ENCODE results near the gene ECSCR. TPM values are rescaled to one million over a fixed set of nuclear protein-coding genes. Genes with fewer than 3 reads are reported as not detected.

The ECSCR gene
- polyA plus RNA-seq, 12 donors: 19.1 to 53.2 (median 34.0) TPM; not detected in 1

DNA sequence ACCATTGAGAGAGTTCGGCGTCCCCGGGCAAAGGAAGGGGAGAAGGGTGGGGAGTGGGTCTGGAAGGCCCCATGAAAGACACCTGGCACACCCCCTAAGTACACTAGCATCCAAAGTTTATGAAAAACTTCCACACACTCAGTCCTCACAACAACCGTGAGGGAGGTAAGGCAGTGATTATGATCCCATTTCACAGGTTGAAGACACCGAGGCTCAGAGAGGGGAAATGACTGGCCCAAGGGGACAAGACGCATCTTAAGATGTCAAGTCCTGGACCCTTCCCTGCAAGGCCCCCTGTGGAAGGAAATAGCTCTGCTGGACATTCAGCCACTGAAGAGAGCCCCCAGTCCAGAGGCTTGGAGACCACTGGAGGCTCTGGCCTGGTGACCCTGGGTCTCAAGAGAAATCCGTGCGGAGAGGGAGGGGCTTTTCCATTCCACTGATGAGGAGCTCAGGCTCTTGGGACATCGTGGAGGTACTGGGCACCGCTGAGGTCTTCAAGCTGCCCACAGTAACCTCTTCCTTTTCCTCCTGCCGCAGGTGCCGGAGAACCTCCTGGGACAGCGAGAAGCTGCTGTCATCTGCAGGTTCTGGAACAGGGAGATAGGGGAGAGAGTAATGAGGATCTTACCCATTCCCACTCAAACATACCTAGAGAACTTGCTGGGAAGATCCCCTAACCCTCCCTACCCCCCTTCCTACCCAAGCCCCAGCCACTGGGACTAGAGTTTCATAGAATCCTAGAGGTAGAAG, 13.5 kb upstream of the ECSCR start:
- no peak for DNase-seq

DNA sequence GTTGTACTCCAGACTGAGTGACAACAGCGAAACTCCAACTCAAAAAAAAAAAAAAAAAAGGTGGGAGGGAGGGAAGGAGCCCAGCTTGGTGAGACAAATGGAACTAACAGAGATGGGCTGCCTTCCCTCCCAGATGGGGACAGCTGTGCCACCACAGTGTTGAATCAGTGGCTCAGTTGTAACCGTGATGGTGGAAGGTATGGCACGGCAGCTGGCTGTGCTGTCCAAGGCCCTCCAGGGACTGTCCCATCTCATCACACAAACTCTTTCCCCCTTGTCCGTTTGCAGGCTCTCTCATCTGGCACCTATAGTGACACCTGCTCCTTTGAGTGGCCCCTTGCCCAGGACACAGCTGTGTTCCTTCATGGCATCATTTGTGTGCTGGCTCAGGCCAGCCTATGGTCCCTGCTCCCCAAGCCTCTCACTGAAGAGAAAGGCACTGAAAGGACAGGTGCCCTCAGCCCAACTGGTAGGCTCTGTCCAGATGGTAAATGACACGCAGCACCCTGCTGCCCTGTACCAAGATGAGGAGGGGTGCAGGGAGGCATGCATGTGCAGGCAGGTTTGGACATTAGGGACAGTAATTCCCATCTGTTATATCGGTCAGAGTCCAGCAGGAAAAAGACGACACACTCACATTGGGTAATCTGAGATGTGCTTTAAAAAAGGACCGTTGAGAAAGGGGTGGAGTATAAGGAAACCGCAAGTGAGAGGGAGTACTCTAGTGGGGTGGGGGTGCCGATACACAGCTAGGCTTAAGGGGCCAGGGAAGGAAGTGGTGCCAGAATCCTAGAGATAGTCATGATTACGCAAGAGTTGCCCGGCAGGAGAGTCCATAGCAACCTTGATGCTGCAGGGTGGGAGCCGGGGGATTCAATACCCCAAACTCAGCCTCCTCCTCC, 12.6 kb upstream of the ECSCR start:
- peak; percentile 28 for DNase-seq

DNA sequence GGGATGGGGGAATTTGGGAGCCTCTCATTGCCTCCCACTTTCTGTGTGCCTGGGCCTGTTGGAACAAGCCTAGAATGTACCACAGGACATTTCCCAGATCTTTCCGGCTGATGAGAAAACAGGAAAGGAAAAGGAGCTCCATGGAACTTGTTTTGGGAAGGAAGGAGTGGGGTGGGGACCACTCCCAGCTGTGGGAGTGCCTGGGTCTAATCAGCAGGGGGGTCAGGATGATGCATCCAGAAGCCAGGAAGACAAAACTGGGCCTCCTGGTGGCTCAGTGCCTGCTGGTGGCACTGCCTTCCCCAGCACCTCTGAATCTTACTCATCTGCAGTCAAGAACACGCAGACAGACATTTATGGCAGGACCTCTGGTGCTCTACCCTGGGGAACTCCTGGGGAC, 11.0 kb upstream of the ECSCR start:
- DNase-seq: no peak

DNA sequence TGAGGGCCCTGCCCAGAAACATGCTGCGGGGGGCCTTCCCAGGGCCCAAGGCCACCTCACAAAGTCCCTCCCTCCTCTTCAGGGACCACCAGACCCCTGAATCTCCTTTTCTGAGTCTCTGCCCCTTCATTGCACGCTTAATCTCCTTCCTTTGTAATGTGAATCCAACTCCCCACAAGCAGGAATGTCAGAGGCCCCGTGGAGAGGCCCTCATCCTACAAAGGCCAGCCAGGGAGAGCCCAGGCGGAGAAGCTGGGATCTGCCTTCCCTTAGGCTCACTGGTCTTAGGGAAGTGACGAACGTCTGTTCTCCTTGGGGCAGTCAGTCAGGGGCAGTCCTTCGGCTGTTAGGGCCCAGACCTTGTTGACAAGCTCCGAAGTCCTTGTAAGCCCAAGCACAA, 10.6 kb upstream of the ECSCR start:
- DNase-seq: peak; percentile 28

DNA sequence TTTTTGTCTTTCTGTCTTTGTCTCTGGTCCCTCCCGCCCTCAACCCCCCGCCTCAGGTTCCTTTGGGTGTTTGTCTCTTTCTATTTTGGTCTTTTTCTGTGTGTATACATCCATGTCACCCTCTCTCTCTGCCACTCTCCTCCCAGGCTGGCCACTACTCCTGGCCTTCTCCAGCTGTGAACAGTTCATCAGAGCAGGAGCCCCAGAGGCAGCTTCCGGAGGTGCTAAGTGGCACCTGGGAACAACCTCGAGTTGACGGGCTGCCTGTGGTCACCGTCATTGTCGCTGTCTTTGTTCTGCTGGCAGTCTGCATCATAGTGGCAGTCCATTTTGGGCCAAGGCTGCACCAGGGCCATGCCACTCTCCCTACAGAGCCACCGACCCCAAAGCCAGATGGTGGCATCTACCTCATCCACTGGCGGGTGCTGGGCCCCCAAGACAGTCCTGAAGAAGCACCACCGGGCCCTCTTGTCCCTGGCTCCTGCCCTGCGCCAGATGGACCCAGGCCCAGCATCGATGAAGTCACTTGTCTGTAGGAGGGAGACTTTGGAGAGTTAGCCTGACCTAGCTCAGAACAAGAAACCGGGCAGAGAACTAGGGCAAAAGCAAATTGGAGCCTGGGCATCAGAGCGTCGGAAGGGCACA, 10.0 kb upstream of the ECSCR start:
- DNase-seq: no peak

DNA sequence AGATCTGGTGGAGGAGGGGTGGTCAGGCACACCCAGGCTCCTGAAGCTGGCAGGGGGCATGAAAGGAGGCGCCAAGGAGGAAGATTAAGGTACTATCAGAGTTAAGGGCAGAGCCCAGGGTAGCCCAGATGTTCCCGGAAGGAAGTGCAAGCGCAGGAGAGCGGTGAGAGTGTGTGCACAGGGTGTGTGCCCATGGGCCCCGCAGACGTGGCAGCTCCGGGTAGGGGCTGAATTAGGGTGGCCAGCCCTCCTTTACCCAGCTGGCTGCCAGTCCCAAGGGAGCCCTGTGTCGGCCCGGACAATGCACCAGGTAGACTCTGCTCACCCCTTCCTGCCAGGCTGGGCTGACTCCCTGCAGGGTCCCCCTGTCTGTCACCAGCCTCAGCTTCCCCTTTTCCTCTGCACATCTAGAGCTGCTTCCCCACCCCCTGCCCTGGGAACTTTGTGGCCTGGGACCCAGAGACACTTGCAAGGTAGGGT, 8.3 kb upstream of the ECSCR start, which contains the start of gene SMIM33:
SMIM33 (plus strand) TSS at position 184 of the 480 bp plus-strand sequence; CDS start at position 302, 118 bp downstream.
- DNase-seq: no peak

DNA sequence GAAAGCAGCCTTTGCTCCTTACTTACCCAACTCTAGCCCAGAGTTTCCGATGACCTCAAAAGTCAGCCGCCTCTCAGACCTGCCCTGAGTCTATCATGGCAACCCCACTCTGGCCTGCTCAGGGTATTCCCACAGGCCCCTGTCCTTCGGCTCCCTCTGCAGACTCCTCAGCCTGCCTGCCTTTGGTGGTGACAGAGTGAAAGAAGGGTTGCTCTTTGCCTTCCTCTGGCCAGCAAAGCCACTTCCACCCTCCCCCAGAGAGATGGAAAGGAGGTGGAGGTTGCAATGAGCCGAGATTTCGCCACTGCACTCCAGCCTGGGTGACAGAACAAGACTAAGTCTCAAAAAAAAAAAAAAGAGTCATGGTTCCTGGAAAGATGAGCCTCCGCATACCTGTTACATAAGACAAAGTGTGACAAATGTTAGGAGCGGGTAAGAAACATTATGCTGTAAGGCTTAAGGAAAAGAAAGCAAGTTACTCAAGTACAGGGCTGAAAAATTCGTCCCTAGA, 5.9 kb upstream of the ECSCR start:
- no peak for DNase-seq

DNA sequence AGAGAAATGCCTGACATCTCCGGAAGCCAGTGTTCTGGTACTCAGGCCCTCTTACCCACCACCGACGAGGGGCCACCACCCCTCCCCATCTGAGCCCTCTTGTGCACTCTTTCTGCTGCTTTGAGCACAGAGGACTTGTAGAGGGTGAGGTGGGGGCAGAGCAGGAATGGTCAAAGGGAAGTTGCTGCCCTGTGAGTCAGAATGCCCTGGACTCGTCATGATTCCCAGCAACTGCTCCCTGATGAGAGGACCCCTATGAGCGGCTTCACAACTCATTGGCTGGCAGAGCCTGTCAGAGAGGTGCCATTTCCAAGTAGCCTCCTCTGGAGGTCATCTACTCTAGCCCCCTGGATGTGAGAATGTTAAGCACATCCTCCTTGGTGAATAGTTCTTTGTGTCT, 845 bp downstream of the ECSCR start:
- no peak for DNase-seq

DNA sequence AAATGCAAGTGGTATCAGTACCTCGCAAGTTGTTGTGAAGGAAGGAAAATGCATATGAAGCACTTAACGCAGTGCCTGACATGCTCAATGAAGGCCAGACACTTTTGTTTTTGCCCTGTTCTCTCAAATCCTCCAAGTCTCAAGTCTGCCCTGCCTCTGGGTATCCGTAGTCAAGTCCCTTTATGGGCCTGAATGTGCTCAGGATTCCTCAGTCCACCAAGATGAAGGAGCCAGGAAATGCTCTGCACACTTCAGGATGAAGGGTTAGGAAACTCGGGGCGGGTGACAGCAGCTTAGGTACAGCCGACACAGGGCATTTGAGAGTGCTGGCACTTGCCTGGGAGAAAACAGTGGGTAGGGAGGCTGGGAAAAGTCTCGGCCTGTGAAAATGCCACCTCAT, 1.4 kb downstream of the ECSCR start:
- DNase-seq: no peak

DNA sequence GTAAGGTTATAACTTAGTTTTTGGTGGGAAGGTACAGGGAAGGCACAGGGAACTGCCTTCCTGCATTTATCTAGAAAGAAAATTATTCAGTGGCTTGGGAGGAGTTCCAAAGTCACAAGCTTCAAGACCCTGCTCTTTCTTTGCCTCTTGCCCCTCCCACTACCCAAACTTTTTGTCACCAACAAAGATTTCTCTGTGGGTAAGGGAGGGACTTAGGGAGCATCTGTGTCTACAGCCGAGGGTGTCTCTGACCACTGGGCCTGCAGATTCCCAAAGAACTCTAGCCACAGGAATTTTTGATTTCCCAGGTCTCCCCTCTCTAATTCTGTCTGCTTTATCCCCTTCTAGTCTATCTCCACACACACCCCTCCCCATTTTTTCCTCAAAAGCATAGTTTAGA, 2.1 kb downstream of the ECSCR start:
- DNase-seq: no peak

DNA sequence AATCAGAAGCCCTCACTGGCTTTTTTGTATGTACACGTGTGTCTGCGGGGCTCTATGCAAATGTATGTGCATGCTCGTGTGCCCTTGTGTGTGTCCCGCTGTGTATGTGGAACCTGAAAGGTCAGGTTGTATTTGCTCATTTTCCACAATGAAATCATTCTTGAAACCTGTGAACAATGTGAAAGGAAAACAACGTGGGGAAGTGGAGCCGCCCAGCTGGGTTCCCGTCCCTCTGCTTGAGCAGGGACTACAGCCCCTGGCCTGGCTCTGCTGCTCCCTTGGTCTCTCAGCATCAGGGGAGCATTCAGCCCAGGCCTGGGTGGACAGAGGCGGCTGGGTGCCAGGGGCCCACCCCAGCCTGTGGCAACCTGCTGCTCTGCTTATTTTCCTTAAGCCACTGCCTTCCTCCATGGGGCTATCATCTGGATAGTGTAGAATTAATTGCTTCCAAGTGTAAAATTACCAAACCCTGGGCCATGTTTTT, 3.0 kb downstream of the ECSCR start:
- no peak for DNase-seq

DNA sequence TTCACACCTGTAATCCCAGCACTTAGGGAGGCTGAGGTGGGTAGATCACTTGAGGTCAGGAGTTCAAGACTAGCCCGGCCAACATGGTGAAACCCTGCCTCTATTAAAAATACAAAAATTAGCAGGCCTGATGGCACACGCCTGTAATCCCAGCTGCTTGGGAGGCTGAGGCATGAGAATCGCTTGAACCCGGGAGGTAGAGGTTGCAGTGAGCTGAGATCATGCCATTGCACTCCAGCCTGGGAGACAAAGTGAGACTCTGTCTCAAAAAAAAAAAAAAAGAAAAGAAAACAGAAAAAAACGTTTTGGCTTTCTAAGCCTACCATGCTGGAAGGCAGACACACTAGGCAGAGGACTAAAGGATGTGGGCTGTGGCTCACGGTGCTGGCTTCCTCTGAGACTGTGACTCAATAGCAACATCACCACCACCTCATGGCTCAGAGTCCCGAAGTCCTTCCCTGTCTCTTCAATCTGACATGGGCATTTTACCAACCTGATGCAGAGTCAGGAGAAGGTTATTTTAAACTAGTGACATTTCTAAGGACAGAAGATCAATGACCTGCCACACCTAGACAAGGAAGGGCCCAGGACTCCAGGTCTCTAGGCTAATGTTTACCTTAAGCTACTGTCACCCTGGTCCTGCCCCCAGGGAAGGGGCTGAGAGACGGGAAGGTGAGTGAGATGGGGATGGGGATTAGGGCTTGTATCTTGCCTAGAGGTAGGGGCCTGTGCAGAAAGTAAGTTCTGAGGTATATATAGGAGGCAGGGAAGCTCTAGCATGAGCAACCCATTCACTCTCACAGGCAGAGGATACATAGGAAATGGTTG, 3.7 kb downstream of the ECSCR start:
- DNase-seq: no peak

DNA sequence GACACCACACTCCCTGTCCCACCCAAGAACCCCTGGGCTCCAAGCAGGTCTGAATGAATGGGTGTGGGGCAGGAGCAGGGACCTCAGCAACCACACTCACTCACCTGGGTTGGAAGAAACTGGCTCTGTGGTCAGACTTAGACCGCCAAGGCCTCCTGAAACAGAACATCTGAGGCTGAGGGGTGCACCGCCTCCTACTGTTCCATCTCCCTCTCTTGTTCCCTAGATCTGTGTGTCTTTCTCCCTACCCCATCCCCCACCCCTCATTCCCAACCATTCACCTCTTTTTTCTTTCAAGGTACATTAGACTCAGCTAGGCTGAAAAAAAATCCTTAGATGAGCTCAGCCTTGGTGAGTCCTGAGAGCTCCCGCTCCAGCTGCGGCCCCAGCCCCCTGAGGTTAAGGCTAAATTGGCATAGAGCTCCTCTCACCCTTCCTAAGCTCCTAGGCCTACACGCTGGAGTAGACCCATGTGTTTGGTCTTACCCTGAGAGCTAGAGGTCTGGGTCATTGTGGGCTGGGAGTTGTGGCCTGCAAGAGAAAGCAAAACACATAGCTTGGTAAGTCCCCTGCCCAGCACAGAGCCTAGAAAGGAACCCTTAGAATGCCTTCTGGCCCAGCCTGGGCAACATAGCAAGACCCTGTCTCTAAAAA, 4.8 kb downstream of the ECSCR start:
- DNase-seq: no peak

DNA sequence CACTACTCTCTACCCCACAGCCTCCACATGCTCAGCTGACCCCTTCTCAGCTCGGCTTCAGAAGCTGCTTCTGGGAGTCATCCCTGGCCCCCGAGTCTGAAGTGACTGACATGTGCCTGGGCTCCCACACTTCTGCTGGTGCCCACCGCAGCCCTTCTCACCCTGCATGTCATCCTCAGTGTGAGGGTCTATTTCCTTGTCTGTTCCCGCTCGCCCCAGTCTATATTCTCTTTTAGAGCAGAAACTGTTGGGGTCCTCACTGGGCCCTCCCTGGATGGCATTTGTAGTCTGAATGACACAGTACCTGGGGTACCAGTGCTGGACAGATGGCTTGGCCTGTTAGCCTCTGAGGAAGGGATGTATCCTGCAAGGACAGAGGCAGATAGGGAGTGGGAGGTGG, 5.3 kb downstream of the ECSCR start:
- DNase-seq: no peak

DNA sequence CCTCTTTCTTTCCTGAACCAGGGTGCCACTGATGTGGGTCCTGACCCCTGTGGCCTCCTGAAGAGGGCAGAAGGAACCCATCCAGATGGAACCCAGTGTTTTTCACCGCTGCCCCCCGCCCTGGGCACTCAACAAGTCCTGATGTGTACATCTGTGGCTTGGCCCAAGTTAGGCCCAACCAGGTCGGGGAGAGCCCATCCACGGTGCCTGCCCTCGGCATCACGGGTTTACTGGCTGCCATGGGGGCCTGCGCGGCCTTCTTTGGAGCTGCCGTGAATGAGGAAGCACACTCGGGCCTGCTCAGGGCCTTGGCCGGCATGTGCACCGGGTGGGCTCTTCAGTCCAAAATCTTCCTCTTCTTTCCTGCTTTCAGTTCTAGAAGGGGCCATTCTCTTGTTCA, 5.8 kb downstream of the ECSCR start:
- no peak for DNase-seq

DNA sequence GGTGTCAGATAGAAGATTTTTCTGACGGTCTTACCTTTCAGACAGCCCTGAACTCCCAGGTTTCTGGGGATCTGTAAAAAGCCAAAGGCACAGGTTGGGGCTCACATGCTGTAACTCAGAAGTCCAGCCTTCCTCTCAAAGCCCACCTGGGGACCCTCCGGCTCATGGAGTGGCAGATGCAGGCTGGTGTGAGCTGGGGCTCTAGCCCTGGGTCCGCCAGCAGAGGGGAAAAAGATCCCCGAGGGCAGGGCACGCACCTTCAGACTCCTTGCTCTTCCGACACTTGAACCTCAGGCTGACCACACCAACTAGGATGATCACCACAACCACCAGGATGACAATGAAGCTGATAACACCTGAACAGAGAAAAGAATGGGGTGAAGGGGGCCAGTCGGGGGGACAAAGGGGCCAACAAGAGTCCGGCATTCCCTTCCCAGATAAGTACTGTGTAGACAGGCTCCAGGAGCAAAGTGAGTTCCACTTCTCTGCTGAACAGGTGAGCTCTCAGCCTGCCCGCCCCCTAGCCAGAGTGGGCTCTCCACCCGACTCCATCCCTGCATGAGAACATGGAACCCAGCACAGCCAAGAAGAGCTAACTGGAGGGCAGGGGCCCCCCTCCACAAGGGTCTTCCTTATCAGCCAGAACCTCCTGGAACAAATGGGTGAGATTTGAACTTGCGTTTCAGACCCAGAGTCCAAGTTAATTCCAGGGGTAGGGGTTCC, 7.8 kb downstream of the ECSCR start:
- no peak for DNase-seq

DNA sequence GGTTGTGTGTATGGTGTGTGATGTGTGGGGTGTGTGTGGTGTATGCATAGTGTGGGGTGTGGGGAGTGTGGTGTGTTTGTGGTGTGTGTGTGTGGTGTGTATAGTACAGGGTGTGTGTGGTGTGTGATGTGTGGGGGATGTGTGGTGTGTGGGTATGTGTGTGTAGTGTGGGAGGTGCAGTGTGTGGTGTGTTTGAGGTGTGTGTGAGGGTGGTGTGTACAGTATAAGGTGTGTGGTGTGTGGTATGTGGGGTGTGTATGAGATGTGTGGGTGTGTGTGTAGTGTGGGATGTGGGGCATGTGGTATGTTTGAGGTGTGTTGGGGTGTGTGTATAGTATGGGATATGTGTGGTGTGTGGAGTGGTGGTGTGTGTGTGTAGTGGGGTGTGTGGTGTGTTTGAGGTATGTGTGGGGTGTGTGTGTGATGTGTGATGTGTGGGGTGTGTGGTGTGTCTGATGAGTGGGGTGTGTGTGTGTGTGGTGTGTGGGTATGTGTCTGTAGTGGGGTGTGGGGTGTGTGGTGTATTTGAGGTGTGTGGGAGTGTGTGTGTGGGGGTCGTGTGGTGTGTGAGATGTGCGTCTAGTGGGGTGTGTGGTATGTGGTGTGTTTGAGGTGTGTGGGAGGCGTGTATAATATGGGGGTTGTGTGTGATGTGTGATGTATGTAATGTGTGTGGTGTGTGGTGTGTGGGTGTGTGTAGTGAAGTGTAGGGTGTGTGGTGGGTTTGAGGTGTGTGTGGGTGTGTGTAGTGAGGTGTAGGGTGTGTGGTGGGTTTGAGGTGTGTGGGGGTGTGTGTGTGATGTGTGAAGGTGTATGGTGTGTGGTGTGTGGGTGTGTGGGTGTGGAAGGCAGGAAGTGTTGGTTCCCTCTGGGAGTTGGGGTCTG, 8.6 kb downstream of the ECSCR start:
- no peak for DNase-seq

DNA sequence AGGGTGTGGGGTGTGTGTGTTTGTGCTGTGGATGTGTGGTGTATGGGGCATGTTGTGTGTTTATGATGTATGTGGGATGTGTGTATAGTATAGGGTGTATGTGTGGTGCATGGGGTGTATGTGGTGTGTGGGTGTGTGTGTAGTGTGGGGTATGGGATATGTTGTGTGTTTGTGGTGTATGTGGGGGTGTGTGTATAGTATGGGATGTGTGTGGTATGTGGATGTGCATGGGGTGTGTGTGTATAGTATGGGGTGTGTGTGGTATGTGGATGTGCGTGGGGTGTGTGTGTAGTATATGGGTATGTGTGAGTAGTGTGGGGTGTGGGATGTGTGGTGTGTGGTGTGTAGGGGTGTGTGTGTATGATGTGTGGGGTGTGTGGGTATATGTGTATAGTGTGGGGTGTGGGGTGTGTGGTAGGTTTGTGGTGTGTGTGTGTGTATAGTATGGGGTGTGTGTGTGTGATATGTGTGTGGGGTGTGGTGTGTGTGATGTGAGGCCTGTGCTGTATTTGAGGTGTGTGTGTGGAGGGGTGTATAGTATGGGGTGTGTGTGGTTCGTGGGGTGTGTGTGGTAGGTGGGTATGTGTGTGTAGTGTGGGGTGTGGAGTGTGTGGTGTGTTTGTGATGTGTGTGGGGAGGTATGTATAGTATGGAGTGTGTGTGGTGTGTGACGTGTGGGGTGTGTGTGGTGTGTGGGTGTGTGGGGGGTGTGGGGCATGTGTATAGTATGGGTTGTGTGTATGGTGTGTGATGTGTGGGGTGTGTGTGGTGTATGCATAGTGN, 10.5 kb downstream of the ECSCR start:
- DNase-seq: no peak
